PC-9 (cell line): ENCODE results near the gene ANO9. TPM values are rescaled to one million over a fixed set of nuclear protein-coding genes. Genes with fewer than 3 reads are reported as not detected.

Experiments
- BruUV-seq: library from RNA; stranded (reverse); fragments of 400-500 nt; replicated peaks from 2 replicates; lab custom pipeline; 2021; lab: Mats Ljungman, UMichigan
- CTCF ChIA-PET: fragments of 300-600 bp; sonication (Branson Sonifier 250); formaldehyde crosslinking; loops from one replicate; lab custom pipeline; 2022; ENCODE audit warnings: antibody characterized with exemption; lab: Charles Lee
- POLR2A ChIA-PET: fragments of 300-600 bp; sonication (Branson Sonifier 250); formaldehyde crosslinking; loops from one replicate; lab custom pipeline; 2022; ENCODE audit warnings: antibody characterized with exemption; ENCODE audit not compliant: unreplicated experiment; lab: Charles Lee
- DNase-seq, 2 experiments: peaks; one replicate each; pipeline versions ENCODE4 v3.0.0 to v3.0.0-alpha.2; 2015 to 2022; ENCODE audit warnings: mixed read lengths in 1 of 2
- H2AFZ ChIP-seq: fragments of 200-600 bp; sonication (generic); 2 replicates; pipeline ENCODE4 v1.8.1; 2017; ENCODE audit warnings: antibody characterized with exemption
- H3F3A ChIP-seq: fragments of 200-600 bp; sonication (generic); 2 replicates; pipeline ENCODE4 v1.8.1; 2017; ENCODE audit warnings: antibody characterized with exemption, mild to moderate bottlenecking, low read depth; ENCODE audit not compliant: insufficient read depth
- H3K27ac ChIP-seq: fragments of 200-600 bp; sonication (generic); 2 replicates; pipeline ENCODE4 v1.6.1; 2016; ENCODE audit warnings: mixed run types
- H3K27me3 ChIP-seq: fragments of 200-600 bp; sonication (generic); 2 replicates; pipeline ENCODE4 v1.6.1; 2016; ENCODE audit warnings: low read depth, mixed run types; ENCODE audit not compliant: insufficient read depth
- H3K36me3 ChIP-seq: fragments of 200-600 bp; sonication (generic); 2 replicates; pipeline ENCODE4 v1.6.1; 2016; ENCODE audit warnings: low read depth, mixed run types
- H3K4me1 ChIP-seq: fragments of 200-600 bp; sonication (generic); replicated peaks from 2 replicates; pipeline ENCODE4 v1.6.1; 2016; ENCODE audit warnings: mixed run types; ENCODE audit not compliant: insufficient read depth
- H3K4me2 ChIP-seq: fragments of 200-600 bp; sonication (generic); 2 replicates; pipeline ENCODE4 v1.6.1; 2017; ENCODE audit warnings: mixed run types
- H3K4me3 ChIP-seq: fragments of 200-600 bp; sonication (generic); 2 replicates; pipeline ENCODE4 v1.6.1; 2016; ENCODE audit warnings: mixed run types
- H3K79me2 ChIP-seq: fragments of 200-600 bp; sonication (generic); 2 replicates; pipeline ENCODE4 v1.6.1; 2017; ENCODE audit warnings: low read depth, mixed run types
- H3K9me2 ChIP-seq: fragments of 200-600 bp; sonication (generic); 2 replicates; pipeline ENCODE4 v1.8.1; 2017; ENCODE audit warnings: mild to moderate bottlenecking; ENCODE audit not compliant: insufficient read depth
- H3K9me3 ChIP-seq: fragments of 200-600 bp; sonication (generic); 2 replicates; pipeline ENCODE4 v1.8.1; 2016; ENCODE audit warnings: low read depth; ENCODE audit not compliant: insufficient read depth
- H4K20me1 ChIP-seq: fragments of 200-600 bp; sonication (generic); 2 replicates; pipeline ENCODE4 v1.8.1; 2017; ENCODE audit not compliant: insufficient read depth
- CTCF ChIP-seq: fragments of 200-600 bp; sonication (generic); conservative IDR thresholded peaks from 2 replicates; pipeline ENCODE4 v1.6.1; 2017; ENCODE audit warnings: mixed run types, antibody characterized with exemption, mild to moderate bottlenecking, moderate library complexity
- EZH2 ChIP-seq: fragments of 200-600 bp; sonication (generic); IDR thresholded peaks from 2 replicates; pipeline ENCODE4 v1.8.0; 2017; ENCODE audit warnings: antibody characterized with exemption, low read depth
- intact Hi-C: fragments of 100-400 bp; cut with micrococcal nuclease; formaldehyde crosslinking; loops from one replicate; pipeline ENCODE4 v1.10.0; 2022; ENCODE audit not compliant: unreplicated experiment
- total RNA-seq: library from RNA; stranded (reverse); gene quantifications from 2 replicates; pipeline ENCODE4 v1.2.3, GENCODE V29; 2021

ANO9 gene
- total RNA-seq, 1 experiment from 2014 or later = 18.1 TPM

GRCh38 chr11:429931-430456 is 11.8 kb downstream of the ANO9 start:
- TF ChIP-seq CTCF (no peak), EZH2 (no peak)
- no peak for DNase-seq
- CTCF ChIA-PET = no interaction called here

GRCh38 chr11:429391-429790 is 12.4 kb downstream of the ANO9 start:
- H3K27ac ChIP-seq = no peak overlapping the region
- no TSS peak for BruUV-seq
- ChIA-PET CTCF (no interaction called here), POLR2A (no interaction called here)
- H3K36me3 ChIP-seq = no peaks in the 10 kb centered on the region
- no peaks in the 10 kb centered on the region for H3K4me1 ChIP-seq
- H3K9me2 ChIP-seq = no peaks in the 10 kb centered on the region
- no peak overlapping the region for H3K4me3 ChIP-seq
- no peak for DNase-seq
- no peaks in the 10 kb centered on the region for H3K79me2 ChIP-seq
- no peaks in the 10 kb centered on the region for H3K9me3 ChIP-seq
- no peak overlapping the region for H2AFZ ChIP-seq
- TF ChIP-seq EZH2 (no peak), CTCF (no peak)
- H3K27me3 ChIP-seq = no peaks in the 10 kb centered on the region
- H4K20me1 ChIP-seq = no peaks in the 10 kb centered on the region
- no peaks in the 10 kb centered on the region for H3F3A ChIP-seq
- intact Hi-C loops = no loop called here
- no peak overlapping the region for H3K4me2 ChIP-seq

More at GRCh38 chr11:429931-430456, 11.8 kb downstream of the ANO9 start:
- H3K9me2 ChIP-seq = no peaks in the 10 kb centered on the region
- H3K9me3 ChIP-seq = no peaks in the 10 kb centered on the region
- no peaks in the 10 kb centered on the region for H3K27me3 ChIP-seq
- no peak overlapping the region for H2AFZ ChIP-seq
- no peak overlapping the region for H3K27ac ChIP-seq
- H3K4me2 ChIP-seq = no peak overlapping the region
- no peak overlapping the region for H3K4me3 ChIP-seq
- H3K36me3 ChIP-seq = no peaks in the 10 kb centered on the region
- intact Hi-C loops = no loop called here
- BruUV-seq = no TSS peak
- H3K79me2 ChIP-seq = no peaks in the 10 kb centered on the region
- H3K4me1 ChIP-seq = no peaks in the 10 kb centered on the region
- POLR2A ChIA-PET = no interaction called here
- no peaks in the 10 kb centered on the region for H3F3A ChIP-seq
- no peaks in the 10 kb centered on the region for H4K20me1 ChIP-seq

GRCh38 chr11:428295-428694 is 13.5 kb downstream of the ANO9 start:
- POLR2A ChIA-PET = no interaction called here
- DNase-seq = no peak
- H3F3A ChIP-seq = no peaks in the 10 kb centered on the region
- H3K27ac ChIP-seq = no peak overlapping the region
- no peak overlapping the region for H3K4me2 ChIP-seq
- TF ChIP-seq CTCF (no peak), EZH2 (no peak)
- CTCF ChIA-PET = no interaction called here
- H3K9me3 ChIP-seq = no peaks in the 10 kb centered on the region
- no peaks in the 10 kb centered on the region for H3K4me1 ChIP-seq
- H3K36me3 ChIP-seq = no peaks in the 10 kb centered on the region
- no TSS peak for BruUV-seq
- H3K79me2 ChIP-seq = no peaks in the 10 kb centered on the region
- no peaks in the 10 kb centered on the region for H3K9me2 ChIP-seq
- no peak overlapping the region for H2AFZ ChIP-seq
- H4K20me1 ChIP-seq = no peaks in the 10 kb centered on the region
- intact Hi-C loops = no loop called here
- H3K27me3 ChIP-seq = no peaks in the 10 kb centered on the region
- H3K4me3 ChIP-seq = no peak overlapping the region
